Hindlimb muscle (tissue), 1 donor: ENCODE measurements around the gene NXPH1. TPM values are rescaled to one million over a fixed set of nuclear protein-coding genes. Genes with fewer than 3 reads are reported as not detected.
A peak's percentile ranks its signal among the peaks of the same experiment; 100 is the strongest.

Experiments
- DNase-seq: peaks from one replicate; pipeline ENCODE4 v3.0.0-alpha.2; 2013
- polyA plus RNA-seq: library from polyadenylated mRNA; unstranded; fragments of 120-200 nt; gene quantifications from one replicate; pipeline ENCODE4 v1.2.1, GENCODE V29; 2013; ENCODE audit not compliant: insufficient read length

Gene NXPH1
- polyA plus RNA-seq, 1 donor: not detected

GRCh38 chr7:8601121-8601520 is 167.7 kb downstream of the NXPH1 start:
- DNase-seq: no peak

GRCh38 chr7:8605221-8605620 is 171.8 kb downstream of the NXPH1 start:
- no peak for DNase-seq

- no peak for DNase-seq
Observed at GRCh38 chr7:8612584-8612983, 179.2 kb downstream of the NXPH1 start.

- no peak for DNase-seq
Observed at GRCh38 chr7:8613191-8613590, 179.8 kb downstream of the NXPH1 start.

GRCh38 chr7:8615019-8615418 is 181.6 kb downstream of the NXPH1 start:
- no peak for DNase-seq

- no peak for DNase-seq
Observed at GRCh38 chr7:8618441-8619070, 185.1 kb downstream of the NXPH1 start.

- DNase-seq: no peak
Observed at GRCh38 chr7:8620169-8620568, 186.8 kb downstream of the NXPH1 start.

- no peak for DNase-seq
Observed at GRCh38 chr7:8625612-8626011, 192.2 kb downstream of the NXPH1 start.

GRCh38 chr7:8627325-8627724 is 193.9 kb downstream of the NXPH1 start:
- no peak for DNase-seq

- DNase-seq: no peak
Observed at GRCh38 chr7:8628656-8629055, 195.2 kb downstream of the NXPH1 start.

- DNase-seq: no peak
Observed at GRCh38 chr7:8629504-8629903, 196.1 kb downstream of the NXPH1 start.

- DNase-seq: no peak
Observed at GRCh38 chr7:8637322-8637721, 203.9 kb downstream of the NXPH1 start.

- DNase-seq: peak; percentile 6
Observed at GRCh38 chr7:8638076-8638475, 204.7 kb downstream of the NXPH1 start.

GRCh38 chr7:8639668-8640067 is 206.3 kb downstream of the NXPH1 start:
- no peak for DNase-seq

- DNase-seq: no peak
Observed at GRCh38 chr7:8640671-8641070, 207.3 kb downstream of the NXPH1 start.

GRCh38 chr7:8668627-8669500 is 235.5 kb downstream of the NXPH1 start:
- no peak for DNase-seq

- DNase-seq: no peak
Observed at GRCh38 chr7:8669501-8669851, 236.1 kb downstream of the NXPH1 start.

- no peak for DNase-seq
Observed at GRCh38 chr7:8684426-8684825, 251.0 kb downstream of the NXPH1 start.

GRCh38 chr7:8699875-8700624 is 266.6 kb downstream of the NXPH1 start:
- DNase-seq: no peak

GRCh38 chr7:8702807-8703206 is 269.4 kb downstream of the NXPH1 start:
- no peak for DNase-seq

GRCh38 chr7:8710124-8710523 is 276.7 kb downstream of the NXPH1 start:
- DNase-seq: no peak

GRCh38 chr7:8714791-8715190 is 281.4 kb downstream of the NXPH1 start:
- no peak for DNase-seq

- no peak for DNase-seq
Observed at GRCh38 chr7:8719102-8719501, 285.7 kb downstream of the NXPH1 start.
